ENCODE results near the gene PSMD13.
A peak's percentile ranks its signal among the peaks of the same experiment; 100 is the strongest.
"Not testable (repeated sequence)": the region's sequence is repeated elsewhere in the genome, so short reads cannot be mapped to it uniquely, and the experiment has no call there.

The PSMD13 gene

GRCh38 chr11:285021-285893 is 48.5 kb downstream of the PSMD13 start:
- no peak overlapping the region for H3K27ac ChIP-seq
- TF ChIP-seq ZFX (IDR thresholded peaks at IDR 0.05; ENCODE audit: borderline replicate concordance), result no peak
- no peak for TF ChIP-seq CTCF (IDR thresholded peaks at IDR 0.05)

GRCh38 chr11:285894-286220 is 49.1 kb downstream of the PSMD13 start:
- no peak overlapping the region for H3K27ac ChIP-seq
- TF ChIP-seq ZFX (IDR thresholded peaks at IDR 0.05; ENCODE audit: borderline replicate concordance) (no peak), CTCF (IDR thresholded peaks at IDR 0.05) (no peak)

- not testable (repeated sequence) for H3K27ac ChIP-seq
Measured at GRCh38 chr11:286977-287820, 50.4 kb downstream of the PSMD13 start.

- H3K27ac ChIP-seq, result peak overlapping the region; percentile 20
- TF ChIP-seq CTCF (IDR thresholded peaks at IDR 0.05) (no peak), ZFX (IDR thresholded peaks at IDR 0.05; ENCODE audit: borderline replicate concordance) (no peak)
Measured at GRCh38 chr11:287821-288477, 51.2 kb downstream of the PSMD13 start.

- peak within 1 kb of the TSS; percentile 20 for H3K27ac ChIP-seq
- TF ChIP-seq CTCF (IDR thresholded peaks at IDR 0.05), result no peak
- TF ChIP-seq ZFX (IDR thresholded peaks at IDR 0.05; ENCODE audit: borderline replicate concordance), result no peak
Measured at GRCh38 chr11:288478-289397, 52.0 kb downstream of the PSMD13 start, which contains the start of gene PGGHG. Gene PGGHG, plus strand, starts transcription at chr11:289126. Its CDS starts 691 bp downstream, at chr11:289817.

GRCh38 chr11:289398-289711 is 52.6 kb downstream of the PSMD13 start:
- 0 out of 2 replicates have a peak overlapping the region, but pooled peaks have one; percentile 20 for H3K27ac ChIP-seq
- TF ChIP-seq CTCF (IDR thresholded peaks at IDR 0.05) (no peak), ZFX (IDR thresholded peaks at IDR 0.05; ENCODE audit: borderline replicate concordance) (no peak)
